Measurements from ENCODE around the gene COL20A1.

GRCh38 chr20:63307538-63308217 lies 14.7 kb downstream of the COL20A1 start:
- TF ChIP-seq CTCF (IDR thresholded peaks at IDR 0.05) (no peak), POLR2A (IDR thresholded peaks at IDR 0.05) (no peak)

All from right lobe of liver (tissue), 4 donors.